ENCODE data around the gene HSD17B11.
"Not testable (repeated sequence)": the region's sequence is repeated elsewhere in the genome, so short reads cannot be mapped to it uniquely, and the experiment has no call there.

HSD17B11 gene, protein sequence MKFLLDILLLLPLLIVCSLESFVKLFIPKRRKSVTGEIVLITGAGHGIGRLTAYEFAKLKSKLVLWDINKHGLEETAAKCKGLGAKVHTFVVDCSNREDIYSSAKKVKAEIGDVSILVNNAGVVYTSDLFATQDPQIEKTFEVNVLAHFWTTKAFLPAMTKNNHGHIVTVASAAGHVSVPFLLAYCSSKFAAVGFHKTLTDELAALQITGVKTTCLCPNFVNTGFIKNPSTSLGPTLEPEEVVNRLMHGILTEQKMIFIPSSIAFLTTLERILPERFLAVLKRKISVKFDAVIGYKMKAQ

GRCh38 chr4:87390891-87391575 lies at the start of gene HSD17B11:
TSS of gene HSD17B11 (minus strand) at chr4:87391188. CDS start at chr4:87391070, 118 bp downstream.
- peak; percentile 91 for DNase-seq

GRCh38 chr4:87433342-87433741 lies 42.4 kb upstream of the HSD17B11 start:
- DNase-seq: no peak

- no peak for DNase-seq
Observed at GRCh38 chr4:87430038-87430437, 39.0 kb upstream of the HSD17B11 start.

DNA sequence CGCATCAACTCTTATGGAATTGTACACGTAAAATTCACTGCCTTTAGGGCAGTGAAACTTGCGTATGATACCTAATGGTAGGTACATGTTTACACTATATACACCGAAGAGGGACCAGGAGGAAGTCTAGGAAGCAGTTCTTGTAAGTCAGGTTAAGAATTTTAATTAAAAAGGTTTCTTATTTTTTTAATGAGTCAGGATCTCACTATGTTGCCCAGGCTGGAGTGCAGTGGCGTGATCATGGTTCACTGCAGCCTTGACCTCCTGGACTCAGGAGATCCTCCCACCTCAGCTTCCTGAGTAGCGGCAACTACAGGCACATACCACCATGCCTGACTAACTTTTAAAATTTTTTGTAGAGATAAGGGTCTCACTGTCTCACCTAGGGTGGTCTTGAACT lies 38.0 kb upstream of the HSD17B11 start:
- no peak for DNase-seq

- no peak for DNase-seq
Observed at GRCh38 chr4:87427518-87427868, 36.5 kb upstream of the HSD17B11 start.

DNA sequence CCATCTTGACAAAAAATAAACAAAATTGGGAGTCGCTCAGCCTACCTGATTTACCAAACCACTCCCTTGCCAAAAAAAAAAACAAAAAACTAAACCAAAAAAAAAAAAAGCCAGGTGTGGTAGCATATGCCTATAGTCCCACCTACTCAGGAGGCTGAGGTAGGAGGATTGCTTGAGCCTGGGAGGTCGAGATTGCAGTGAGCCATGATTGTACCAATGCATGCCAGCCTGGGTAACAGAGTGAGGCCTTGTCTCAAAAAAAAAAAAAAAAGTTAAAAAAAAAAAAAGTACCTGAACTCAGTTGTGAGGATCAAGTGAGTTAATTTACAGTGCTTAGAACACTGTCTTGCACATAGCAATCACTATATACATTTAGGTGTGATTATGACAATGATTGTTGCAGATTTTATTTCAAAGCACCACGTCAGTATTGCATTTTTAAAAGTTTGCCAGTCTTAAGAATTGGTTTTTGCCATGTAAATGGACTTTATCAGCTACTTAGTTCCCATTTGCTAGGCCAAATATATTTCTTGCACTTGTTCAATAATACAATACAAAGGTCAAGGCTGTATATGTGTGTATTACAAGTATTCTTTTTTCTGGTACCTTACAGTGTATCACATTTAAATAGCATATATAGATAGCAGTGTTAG lies 36.0 kb upstream of the HSD17B11 start:
- DNase-seq: no peak

GRCh38 chr4:87425711-87426110 lies 34.7 kb upstream of the HSD17B11 start:
- DNase-seq: peak; percentile 14

DNA sequence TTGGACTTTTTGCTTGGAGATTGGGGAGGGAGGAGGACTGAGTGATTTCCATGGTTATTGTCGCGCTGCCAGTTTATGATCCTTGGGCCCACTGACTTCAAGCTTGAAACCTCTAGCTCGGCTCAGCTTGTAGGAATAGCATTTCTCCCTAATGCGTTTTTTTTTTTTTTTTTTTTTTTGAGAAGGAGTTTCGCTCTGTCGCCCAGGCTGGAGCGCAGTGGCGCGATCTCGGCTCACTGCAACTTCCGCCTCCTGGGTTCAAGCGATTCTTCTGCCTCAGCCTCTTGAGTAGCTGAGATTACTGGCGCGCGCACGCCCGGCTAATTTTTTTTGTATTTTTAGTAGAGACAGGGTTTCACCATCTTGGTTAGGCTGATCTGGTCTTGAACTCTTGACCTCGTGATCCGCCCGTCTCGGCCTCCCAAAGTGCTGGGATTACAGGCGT lies 33.1 kb upstream of the HSD17B11 start:
- not testable (repeated sequence) for DNase-seq

GRCh38 chr4:87423317-87424098 lies 32.5 kb upstream of the HSD17B11 start:
- peak; percentile 31 for DNase-seq

DNA sequence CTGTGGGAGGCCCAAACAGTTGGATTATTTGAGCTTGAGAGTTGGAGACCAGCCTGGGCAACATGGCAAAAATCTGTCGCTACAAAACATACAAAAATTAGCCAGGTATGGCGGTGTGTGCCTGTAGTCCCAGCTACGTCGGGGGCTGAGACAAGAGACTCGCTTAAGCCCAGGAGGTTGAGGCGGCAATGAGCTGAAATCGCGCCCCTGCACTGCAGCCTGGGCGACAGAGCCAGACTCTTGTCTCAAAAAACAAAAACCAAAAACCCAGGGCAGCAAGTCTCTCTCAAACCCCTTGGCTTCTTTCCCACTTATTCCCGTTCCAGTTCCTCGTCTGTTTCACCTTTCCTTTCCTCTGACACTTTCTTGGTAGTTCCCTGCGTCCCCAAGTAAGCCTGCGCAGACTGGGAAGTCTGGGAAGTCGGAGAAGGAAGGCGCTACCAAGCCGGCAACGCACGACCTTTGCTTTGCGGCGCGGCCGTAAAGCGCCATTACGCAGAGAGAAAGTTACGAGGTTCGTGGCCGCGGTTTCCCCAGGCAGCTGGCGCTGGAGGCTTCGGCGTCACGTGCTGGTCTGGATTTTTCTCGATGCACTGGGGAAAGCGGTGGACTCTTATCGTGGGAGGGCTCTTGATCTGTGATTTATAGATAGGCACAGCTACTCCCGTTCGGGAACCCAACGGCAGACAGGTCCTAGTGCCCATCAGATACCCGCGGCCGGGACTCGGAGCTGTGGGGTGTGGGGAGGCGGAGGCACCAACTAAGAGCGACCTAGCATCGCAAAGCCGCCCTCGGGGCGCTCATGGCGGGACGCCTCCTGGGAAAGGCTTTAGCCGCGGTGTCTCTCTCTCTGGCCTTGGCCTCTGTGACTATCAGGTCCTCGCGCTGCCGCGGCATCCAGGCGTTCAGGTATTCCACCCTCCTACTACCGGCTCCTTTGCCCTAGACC lies 31.4 kb upstream of the HSD17B11 start, which contains the start of gene NUDT9:
Gene NUDT9 (plus strand): TSS at position 470 of the 949 bp plus-strand sequence. CDS start 333 bp downstream, at position 803.
- peak; percentile 91 for DNase-seq

DNA sequence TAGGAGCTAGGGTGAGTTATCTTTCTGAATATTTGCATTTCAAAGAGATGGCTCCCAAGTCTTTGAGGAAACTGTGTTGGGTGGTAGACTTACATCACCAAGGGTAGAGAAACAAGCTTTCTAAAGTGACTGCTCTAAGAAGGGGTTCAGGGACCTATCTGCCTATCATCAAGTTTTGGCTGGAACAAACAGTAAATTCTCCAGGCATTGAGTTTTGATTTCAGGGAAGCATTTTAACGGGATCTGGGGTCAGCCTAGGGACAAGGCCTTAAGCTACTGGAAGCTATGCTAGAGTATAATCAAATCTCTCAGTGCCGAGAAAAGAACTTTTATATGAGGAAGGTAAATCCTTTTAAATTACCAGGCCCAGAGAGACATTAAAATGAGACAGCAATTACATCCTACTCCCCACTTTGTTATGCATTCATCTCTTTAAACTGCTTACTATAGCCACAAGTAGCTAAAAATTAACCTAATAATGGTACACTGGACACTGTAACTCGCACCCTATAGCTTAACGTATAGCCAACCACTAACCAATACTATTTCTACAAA lies 29.4 kb upstream of the HSD17B11 start:
- DNase-seq: no peak

GRCh38 chr4:87419578-87420249 lies 28.7 kb upstream of the HSD17B11 start:
- DNase-seq: no peak

- not testable (repeated sequence) for DNase-seq
Observed at GRCh38 chr4:87418410-87418809, 27.4 kb upstream of the HSD17B11 start.

DNA sequence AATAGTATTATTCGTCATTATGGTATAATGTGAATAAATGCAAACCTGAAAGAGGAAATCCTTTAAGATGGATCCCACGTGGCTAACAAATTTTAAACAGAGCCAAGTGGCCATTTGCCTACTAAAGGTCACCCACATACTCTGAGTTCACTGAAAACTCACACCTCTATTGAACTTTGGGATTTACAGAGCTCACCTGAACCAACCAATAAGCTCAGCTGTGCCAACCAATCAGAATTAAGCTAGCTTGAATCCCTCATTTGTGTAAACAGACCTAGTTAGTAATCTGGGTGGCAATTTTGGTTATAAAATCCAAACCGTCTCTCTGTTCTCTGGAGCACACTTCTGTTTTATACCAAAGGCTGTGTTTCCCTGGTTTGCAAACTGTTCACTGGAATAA lies 26.0 kb upstream of the HSD17B11 start:
- DNase-seq: no peak

- DNase-seq: no peak
Observed at GRCh38 chr4:87414816-87415215, 23.8 kb upstream of the HSD17B11 start.

DNA sequence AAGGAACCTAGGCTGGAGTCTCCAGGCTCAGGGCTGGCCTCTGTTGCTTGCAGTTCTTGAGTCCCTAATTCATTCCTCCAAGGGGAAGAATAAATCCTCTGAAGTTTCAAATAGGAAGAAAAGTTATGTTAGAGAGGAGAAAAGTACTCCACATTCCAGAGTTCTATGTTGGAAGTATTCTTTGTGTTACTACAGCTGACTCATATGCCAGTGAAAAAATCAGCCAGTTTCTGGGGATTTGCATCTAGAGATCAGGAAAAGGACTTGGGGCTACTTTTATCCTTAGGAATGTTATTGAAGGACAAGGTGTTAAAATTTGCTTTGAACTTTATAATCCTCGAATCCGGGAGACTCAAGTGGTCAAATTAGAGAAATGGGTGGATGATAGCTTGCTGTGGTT lies 19.7 kb upstream of the HSD17B11 start:
- DNase-seq: no peak

- DNase-seq: no peak
Observed at GRCh38 chr4:87410157-87410556, 19.2 kb upstream of the HSD17B11 start.

GRCh38 chr4:87409420-87409939 lies 18.5 kb upstream of the HSD17B11 start:
- DNase-seq: no peak

DNA sequence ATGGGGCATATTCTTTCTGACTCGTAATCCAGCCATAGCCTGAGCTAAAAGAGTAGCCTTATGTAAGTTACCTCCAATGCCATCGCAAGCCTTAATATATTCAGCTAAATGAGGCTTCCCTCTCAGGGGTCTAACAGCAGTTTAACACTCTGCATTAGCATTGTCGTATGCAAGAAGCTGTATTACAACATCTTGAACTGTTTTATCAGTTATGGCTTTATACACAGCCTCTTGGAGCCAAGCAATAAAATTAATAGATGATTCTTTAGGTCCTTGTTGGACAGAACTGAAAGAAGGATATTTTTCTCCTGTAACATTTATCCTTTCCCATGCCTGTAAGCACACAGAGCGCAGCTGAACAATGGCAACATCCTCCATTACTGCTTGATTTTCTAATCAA lies 15.9 kb upstream of the HSD17B11 start:
- not testable (repeated sequence) for DNase-seq

GRCh38 chr4:87406462-87406861 lies 15.5 kb upstream of the HSD17B11 start:
- no peak for DNase-seq

Data from activated CD4-positive, alpha-beta T cell treated with anti-CD3 and anti-CD28 coated beads, Interleukin-2, amount 50 U/mL, for 16 hours (primary cell).